HG03571 (cell line): Measurements from ENCODE around the gene KCTD18.
A peak's percentile ranks its signal among the peaks of the same experiment; 100 is the strongest.

ENCODE experiments used
- ATAC-seq: cut with Tn5 transposase; IDR thresholded peaks from one replicate; pipeline ENCODE4 v1.9.1; 2021; ENCODE audit not compliant: unreplicated experiment

The KCTD18 gene

DNA sequence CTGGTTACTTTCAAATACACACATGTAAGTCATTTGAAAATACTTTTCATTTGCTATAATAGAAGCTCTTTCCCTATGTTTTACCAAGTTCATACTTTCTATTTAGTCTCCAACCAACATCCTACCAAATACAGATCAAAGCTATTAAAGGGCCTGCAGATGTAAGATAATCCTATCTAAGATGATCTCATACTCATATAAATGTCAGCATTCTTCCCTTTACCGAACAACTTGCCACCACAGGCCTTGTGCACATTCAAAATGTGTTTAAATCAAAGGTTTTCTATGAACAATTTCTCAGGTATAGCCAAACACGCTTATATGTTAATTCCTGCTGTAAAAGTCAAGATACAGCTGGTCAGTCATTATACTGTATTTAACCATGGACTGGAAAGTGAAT is 23.3 kb downstream of the KCTD18 start:
- no peak for ATAC-seq

DNA sequence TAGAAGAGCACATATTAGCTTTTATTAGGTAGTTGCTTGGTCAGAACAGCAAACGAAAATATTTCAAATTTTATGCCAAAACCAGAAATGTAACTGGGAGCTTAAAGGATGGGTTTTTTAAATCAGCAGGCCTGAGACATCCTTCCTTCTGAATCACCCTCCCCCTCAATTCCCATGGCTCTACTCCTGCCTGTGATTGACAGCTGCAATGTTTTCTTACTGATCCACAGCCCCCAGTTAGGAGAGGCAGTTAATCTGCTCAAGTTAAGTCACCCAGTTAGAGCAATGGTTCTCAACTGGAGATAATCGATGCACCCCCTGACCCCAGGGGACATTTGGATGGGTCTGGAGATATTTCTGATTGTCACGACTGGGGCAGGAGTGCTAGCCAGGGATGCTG is 24.9 kb downstream of the KCTD18 start:
- no peak for ATAC-seq

DNA sequence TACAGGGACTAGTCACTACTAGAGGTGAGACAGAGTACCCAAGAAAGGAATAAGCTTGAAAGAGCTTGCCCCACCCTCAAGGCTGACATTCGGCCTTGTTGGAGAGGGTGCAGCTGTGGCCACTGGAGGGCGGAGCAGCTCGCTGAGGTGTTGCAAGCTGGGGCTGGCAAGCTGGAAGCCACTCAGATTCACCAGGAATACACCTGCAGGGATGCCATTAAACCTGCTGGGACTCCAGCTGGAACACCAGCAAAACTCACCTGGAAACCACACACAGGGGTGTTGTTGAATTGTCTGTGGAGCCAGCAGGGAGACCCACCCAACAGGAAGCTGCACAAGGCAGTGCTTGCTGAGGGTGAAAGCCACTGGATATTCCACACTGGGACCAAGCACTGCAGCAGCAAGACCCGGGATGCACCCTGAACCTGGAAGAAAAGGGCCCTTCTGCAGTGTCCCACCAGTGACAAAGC is 26.1 kb downstream of the KCTD18 start:
- peak; percentile 58 for ATAC-seq

DNA sequence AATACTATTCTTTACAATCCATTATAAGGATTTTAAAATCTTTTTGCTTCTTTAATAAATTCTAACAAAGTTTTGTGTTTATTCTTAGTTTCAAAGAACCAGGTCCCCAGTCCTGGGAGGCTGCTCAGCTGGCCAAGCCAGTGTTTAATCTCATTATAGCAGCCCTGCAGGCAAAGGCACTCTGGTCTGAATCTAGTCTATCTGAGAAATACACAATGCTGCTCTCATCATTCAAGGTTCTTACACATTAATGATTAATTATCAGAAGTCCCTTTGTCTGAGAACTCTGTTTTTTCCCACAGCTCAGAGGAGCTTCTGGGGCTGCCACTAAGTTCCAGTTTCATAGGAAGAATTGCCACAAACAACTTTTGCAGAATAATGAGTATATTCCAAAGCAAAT is 27.7 kb downstream of the KCTD18 start:
- peak; percentile 75 for ATAC-seq

GRCh38 chr2:200479692-200480265 is 30.1 kb downstream of the KCTD18 start:
- ATAC-seq: no peak

DNA sequence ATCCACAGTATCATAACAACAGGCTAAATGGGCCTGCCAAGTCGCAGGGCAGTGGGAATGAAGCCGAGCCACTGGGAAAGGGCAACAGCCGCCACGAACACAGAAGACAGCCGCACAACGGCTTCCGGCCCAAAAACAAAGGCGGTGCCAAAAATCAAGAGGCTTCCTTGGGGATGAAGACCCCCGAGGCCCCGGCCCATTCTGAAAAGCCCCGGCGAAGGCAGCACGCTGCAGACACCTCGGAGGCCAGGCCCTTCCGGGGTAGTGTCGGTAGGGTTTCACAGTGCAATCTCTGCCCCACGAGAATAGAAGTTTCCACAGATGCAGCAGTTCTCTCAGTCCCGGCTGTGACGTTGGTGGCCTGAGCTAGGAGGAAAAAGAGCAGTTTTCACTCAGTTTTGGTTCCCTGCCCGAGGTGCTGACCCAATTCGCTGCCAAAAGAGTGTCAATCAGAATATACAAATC is 32.2 kb downstream of the KCTD18 start:
- no peak for ATAC-seq

GRCh38 chr2:200476836-200477235 is 33.0 kb downstream of the KCTD18 start:
- no peak for ATAC-seq

DNA sequence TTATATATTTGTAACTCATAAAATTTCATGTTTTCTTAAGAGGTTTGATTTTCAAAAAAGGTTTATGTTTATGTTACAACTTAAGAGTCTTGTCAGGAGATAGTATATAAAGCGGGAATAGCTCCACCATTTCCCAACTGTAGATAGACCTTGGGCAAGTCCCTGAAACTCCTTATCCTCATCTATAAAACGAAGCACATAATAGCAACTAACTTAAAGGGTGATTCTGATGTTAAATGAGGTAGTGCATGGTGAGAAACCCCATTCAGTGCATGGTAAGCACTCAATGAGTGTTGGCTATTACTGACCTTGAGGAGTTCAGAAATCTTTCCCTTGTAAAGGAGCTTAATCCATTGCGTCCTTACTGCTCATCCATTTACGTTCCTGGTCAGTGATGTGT is 34.1 kb downstream of the KCTD18 start:
- no peak for ATAC-seq

- ATAC-seq: no peak
Observed at GRCh38 chr2:200472853-200473464, 36.9 kb downstream of the KCTD18 start.

GRCh38 chr2:200471928-200472645 is 37.8 kb downstream of the KCTD18 start:
- peak; percentile 6 for ATAC-seq

DNA sequence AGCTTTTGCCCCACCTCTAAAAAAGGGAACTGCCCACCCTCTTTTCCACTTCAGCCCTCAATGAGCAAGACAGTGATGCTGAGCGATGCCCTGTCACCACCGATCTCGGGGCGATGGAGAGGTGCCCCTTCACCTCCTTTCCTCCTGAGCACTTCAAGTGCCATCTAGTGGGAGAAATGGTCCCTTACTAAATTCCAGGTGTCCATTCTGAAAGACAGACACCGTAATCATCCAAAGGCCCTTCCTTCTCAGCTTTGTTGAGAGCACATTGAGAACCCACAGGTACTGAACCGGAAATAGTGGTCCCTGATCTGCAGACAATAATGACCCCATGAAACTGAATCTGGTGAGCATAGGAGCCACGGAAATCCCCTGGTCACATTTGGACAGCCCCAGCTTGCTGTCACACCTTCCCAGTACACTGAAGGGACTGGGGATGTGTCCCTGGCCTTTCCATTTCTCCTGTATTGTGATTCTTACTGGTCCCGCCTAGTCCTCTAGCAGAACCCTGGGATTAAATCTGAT is 38.5 kb downstream of the KCTD18 start:
- peak; percentile 89 for ATAC-seq

DNA sequence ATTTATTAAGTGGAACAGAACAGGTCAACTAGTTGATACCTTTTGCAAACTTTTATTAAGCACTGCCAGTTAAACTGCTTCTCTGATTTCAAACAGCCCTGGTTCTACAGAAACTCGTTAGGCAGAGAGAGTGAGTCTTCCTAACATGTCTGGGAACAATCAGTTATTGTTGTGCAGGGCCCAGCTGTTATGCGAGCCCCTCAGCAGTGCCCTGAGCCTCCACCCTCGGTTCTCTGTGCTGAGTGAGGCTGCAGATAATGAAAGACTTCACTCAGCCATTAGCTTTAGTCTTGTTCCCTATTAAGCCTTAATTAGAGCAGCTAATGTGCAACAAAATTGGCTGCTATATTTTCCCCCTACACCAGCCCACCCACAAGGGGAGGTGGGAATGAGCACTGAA is 39.6 kb downstream of the KCTD18 start:
- ATAC-seq: no peak

DNA sequence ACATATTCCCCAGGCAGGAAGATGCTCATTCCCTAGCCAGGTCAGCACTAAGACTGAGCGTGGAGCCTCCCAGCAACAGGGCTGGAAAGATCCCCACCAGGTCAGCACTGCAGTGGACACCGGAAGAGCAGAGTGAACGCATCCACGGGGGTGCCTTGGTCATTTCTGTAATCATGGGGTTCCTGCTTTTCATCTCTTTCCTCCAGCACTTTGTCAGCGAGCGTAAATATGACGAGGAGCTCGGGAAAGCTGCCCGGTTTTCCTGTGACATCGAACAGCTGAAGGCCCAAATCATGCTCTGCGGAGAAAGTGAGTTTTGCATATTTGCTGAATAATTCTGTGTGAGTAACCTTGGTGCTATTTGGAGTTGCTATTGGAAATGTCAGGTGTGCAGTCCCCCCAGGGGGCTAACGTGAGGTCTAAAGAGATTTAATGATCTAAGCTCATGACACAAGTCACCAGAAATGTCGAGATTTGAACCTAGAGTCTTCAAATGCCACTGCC is 40.1 kb downstream of the KCTD18 start:
- no peak for ATAC-seq

- ATAC-seq: no peak
Observed at GRCh38 chr2:200467806-200468681, 41.8 kb downstream of the KCTD18 start.

DNA sequence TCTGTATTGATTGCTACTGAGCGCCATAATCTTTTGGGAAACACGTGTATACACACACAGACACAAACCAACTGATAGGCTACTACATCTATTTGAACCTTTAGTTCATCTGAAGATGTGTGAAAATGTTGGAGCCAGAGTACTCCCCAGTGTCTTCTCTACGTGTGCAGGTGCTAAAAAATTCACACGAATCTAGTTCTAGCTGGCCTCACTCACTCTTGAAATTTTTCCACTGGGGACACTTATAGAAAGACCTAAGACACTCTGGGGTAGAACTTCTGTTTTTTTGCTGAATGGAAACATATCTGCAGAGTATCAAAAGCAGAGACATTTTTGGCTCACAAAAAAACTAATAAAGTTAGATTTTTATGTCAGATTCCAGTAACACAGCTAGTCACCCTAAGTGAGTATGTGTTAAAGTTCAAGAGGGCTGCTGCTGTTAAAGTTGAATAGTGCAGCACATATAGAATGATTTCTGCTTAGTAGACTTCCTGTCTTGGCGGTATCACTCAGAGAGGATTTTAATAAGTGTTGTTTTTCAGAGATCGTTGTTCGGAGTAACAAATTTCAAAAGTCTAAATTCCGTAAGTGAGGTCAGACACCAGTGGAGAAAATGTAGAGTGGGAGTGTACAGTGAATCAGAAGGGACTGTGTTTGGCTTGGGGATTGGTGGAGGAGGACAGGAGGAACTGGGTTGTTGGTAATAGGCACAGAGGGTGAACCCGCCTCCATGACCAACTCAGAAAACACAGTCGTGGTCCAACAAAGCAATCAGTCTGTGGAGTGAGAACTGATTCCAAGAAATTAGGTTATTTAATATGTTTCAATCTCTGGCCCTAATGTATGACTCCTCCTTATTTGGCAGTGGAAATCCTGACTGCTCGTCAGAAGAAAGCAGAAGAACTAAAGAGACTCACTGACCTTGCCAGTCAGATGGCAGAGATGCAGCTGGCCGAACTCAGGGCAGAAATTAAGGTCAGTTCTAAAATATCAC is 43.1 kb downstream of the KCTD18 start:
- no peak for ATAC-seq

DNA sequence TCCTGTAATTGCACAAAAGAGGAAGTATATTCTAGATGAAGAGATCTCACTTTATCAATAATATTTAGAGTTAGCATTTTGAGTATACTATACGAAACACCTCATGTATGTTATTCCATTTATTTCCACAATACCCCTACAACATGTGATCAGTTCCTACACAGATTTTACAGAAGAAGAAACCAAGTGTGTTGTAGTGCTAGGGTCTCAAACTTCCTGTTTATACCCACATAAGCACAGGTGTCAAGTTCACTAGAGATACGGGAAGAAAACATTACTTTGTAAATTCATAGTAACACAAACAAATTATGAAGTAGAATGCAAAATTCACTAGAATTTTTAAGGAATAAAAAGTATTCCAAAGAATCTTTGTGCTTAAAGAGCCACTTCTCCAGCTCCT is 46.4 kb downstream of the KCTD18 start:
- no peak for ATAC-seq

GRCh38 chr2:200461846-200462710 is 47.8 kb downstream of the KCTD18 start:
- no peak for ATAC-seq

GRCh38 chr2:200459101-200459500 is 50.8 kb downstream of the KCTD18 start:
- no peak for ATAC-seq

DNA sequence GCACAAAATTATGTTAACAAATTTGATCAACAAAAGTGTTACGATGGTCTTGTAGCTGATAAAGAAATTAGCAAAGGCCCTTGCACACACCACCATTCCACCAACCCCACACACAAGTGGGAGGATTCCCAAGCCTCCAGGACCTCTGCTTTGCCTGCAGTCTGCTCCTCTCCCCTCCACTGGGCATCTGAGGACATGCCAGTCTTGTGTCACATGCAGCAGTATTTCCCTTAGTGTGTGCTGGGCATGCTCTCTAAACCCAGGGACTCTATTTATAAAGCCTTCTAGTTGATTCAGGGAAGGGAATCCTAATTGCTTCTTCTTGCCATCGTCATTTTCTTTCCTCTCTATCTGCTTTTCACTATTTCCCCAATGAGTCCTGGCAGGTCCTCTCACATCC is 53.3 kb downstream of the KCTD18 start:
- no peak for ATAC-seq
